Adrenal gland (tissue), 5 donors: Measurements from ENCODE around the gene C4BPA.

Source experiments
- CTCF ChIP-seq, 6 experiments: fragments of 450-650 bp in 4 of 6; fragments of 200-600 bp in 2 of 6; sonication (generic) in 1 of 6; IDR thresholded peaks; 1 replicate in 5 of 6; 2 replicates in 1 of 6; pipeline versions ENCODE4 v1.5.1 to v1.8.0; 2016 to 2021; ENCODE audit warnings: antibody characterized with exemption in 6 of 6, mild to moderate bottlenecking in 2 of 6, moderate library complexity in 1 of 6
- POLR2A ChIP-seq, 2 donors: fragments of 450-650 bp; IDR thresholded peaks; one replicate each; pipeline ENCODE4 v1.6.1; 2017; ENCODE audit warnings: antibody characterized with exemption in 2 of 2, mild to moderate bottlenecking in 2 of 2, moderate library complexity in 1 of 2
- donor health status: DM: no; HTN: no; CAD: no.

GRCh38 chr1:207191776-207192175, 87.7 kb downstream of the C4BPA start:
- TF ChIP-seq CTCF (IDR thresholded peaks at IDR 0.05) (no peak), POLR2A (IDR thresholded peaks at IDR 0.05) (no peak)
